Breast epithelium (tissue), 4 donors: ENCODE results near the gene CTNNBL1. TPM values are rescaled to one million over a fixed set of nuclear protein-coding genes. Genes with fewer than 3 reads are reported as not detected.

Experiments
- DNase-seq, 2 donors: peaks; one replicate each; pipeline ENCODE4 v3.0.0-alpha.2; 2019; ENCODE audit warnings: low spot score in 2 of 2
- H3K27ac ChIP-seq, 2 donors: fragments of 200-600 bp; sonication (generic) in 1 of 2; one replicate each; pipeline ENCODE4 v1.5.1; 2016 to 2019; ENCODE audit warnings: mild to moderate bottlenecking in 1 of 2
- H3K27me3 ChIP-seq, 2 donors: fragments of 200-600 bp; sonication (generic) in 1 of 2; one replicate each; pipeline versions ENCODE4 v1.5.1 to v1.6.0; 2017 to 2019; ENCODE audit warnings: control low read depth in 1 of 2, mild to moderate bottlenecking in 1 of 2
- H3K36me3 ChIP-seq: fragments of 200-600 bp; one replicate; pipeline ENCODE4 v1.5.1; 2019
- H3K4me1 ChIP-seq, 2 donors: fragments of 200-600 bp; sonication (generic); one replicate each; pipeline ENCODE4 v1.5.1; 2016 to 2019; ENCODE audit warnings: control low read depth in 1 of 2
- H3K4me3 ChIP-seq, 3 donors: fragments of 200-600 bp; sonication (generic); 1 replicate in 2 of 3; 2 replicates in 1 of 3; pipeline ENCODE4 v1.5.1; 2016 to 2019; ENCODE audit warnings: mild to moderate bottlenecking in 3 of 3, moderate library complexity in 2 of 3
- H3K9me3 ChIP-seq, 2 donors: fragments of 200-600 bp; sonication (generic) in 1 of 2; one replicate each; pipeline ENCODE4 v1.5.1; 2016 to 2019; ENCODE audit warnings: control low read depth in 1 of 2
- POLR2A ChIP-seq: fragments of 450-650 bp; IDR thresholded peaks from one replicate; pipeline ENCODE4 v1.6.1; 2016; ENCODE audit warnings: antibody characterized with exemption, mild to moderate bottlenecking, moderate library complexity
- POLR2AphosphoS5 ChIP-seq, 3 donors: sonication (generic); formaldehyde crosslinking; IDR thresholded peaks; one replicate each; pipeline ENCODE4 v1.6.1; 2017; ENCODE audit warnings: antibody characterized with exemption in 3 of 3
- intact Hi-C: fragments of 100-400 bp; cut with DNase I; formaldehyde crosslinking; loops from one replicate; pipeline ENCODE4 v1.15.1; 2023; ENCODE audit warnings: low total_unique reads
- total RNA-seq, 3 donors: library from RNA; depleted of rRNA; stranded (reverse); fragments of >200 nt; gene quantifications; one replicate each; pipeline ENCODE4 v1.1.0, GENCODE V29; 2016
- TF ChIP-seq, protein P1 (sequence below), 3 donors: fragments of 450-650 bp; IDR thresholded peaks; one replicate each; pipeline ENCODE4 v1.5.1; 2016 to 2017; ENCODE audit warnings: antibody characterized with exemption in 3 of 3, mild to moderate bottlenecking in 3 of 3, moderate library complexity in 3 of 3

The CTNNBL1 gene
- total RNA-seq, 3 donors from 2014 or later, result 32.2 to 37.0 (median 32.4) TPM

DNA sequence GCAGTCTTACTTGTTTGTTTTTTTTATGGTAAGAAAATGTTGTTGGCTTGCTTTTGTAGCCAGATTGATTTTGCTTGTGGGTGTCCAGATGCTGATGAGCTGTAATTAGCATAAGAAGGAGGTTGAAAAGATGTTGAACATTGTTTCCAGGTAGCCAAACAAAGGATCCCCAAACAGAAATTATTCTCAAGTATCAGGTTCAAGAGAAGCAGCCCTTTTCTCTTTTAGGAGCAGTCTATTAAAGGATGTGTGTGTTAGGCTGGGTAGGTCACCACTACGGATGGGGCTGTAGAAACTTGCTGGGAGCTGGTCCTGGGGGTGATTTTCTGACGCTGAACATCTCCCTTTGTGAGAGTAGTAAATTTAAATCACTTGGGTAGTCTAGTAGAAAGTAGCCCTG lies 122.2 kb downstream of the CTNNBL1 start:
- Histone ChIP-seq H3K4me1 (no peaks in the 10 kb centered on the region), H3K4me3 (no peak overlapping the region), H3K27ac (no peak overlapping the region), H3K27me3 (no peaks in the 10 kb centered on the region), H3K36me3 (no peaks in the 10 kb centered on the region), H3K9me3 (no peaks in the 10 kb centered on the region)
- DNase-seq, result no peak
- TF ChIP-seq, protein P1, sequence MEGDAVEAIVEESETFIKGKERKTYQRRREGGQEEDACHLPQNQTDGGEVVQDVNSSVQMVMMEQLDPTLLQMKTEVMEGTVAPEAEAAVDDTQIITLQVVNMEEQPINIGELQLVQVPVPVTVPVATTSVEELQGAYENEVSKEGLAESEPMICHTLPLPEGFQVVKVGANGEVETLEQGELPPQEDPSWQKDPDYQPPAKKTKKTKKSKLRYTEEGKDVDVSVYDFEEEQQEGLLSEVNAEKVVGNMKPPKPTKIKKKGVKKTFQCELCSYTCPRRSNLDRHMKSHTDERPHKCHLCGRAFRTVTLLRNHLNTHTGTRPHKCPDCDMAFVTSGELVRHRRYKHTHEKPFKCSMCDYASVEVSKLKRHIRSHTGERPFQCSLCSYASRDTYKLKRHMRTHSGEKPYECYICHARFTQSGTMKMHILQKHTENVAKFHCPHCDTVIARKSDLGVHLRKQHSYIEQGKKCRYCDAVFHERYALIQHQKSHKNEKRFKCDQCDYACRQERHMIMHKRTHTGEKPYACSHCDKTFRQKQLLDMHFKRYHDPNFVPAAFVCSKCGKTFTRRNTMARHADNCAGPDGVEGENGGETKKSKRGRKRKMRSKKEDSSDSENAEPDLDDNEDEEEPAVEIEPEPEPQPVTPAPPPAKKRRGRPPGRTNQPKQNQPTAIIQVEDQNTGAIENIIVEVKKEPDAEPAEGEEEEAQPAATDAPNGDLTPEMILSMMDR (IDR thresholded peaks at IDR 0.05), result no peak
- TF ChIP-seq POLR2AphosphoS5 (IDR thresholded peaks at IDR 0.05), result no peak
- no peak for TF ChIP-seq POLR2A
- intact Hi-C loops, result no loop called here

DNA sequence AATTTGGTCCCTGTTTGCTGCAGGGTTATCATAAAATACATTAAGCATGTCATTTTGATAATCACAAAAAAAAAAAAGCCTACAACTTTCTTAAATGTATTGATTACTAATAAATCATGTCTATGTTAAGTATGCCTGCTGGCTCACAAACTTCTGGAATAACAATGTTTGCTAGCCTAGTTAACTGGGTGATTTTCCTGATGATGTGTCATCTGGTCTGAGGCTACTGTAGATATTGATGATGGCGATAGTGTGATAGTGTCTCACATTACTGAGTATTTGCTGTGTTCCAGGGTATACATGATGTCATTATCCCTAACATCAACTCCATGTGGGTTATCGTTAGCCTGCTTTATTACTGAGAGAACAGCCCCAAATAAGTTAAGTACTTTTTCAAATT lies 122.9 kb downstream of the CTNNBL1 start:
- intact Hi-C loops, result no loop called here
- TF ChIP-seq POLR2AphosphoS5 (IDR thresholded peaks at IDR 0.05) (no peak), POLR2A (no peak)
- TF ChIP-seq, protein P1 (IDR thresholded peaks at IDR 0.05), result no peak
- H3K9me3 ChIP-seq, result no peaks in the 10 kb centered on the region
- no peaks in the 10 kb centered on the region for H3K27me3 ChIP-seq
- no peak overlapping the region for H3K27ac ChIP-seq
- no peak for DNase-seq
- H3K4me1 ChIP-seq, result no peaks in the 10 kb centered on the region
- no peak overlapping the region for H3K4me3 ChIP-seq
- no peaks in the 10 kb centered on the region for H3K36me3 ChIP-seq

DNA sequence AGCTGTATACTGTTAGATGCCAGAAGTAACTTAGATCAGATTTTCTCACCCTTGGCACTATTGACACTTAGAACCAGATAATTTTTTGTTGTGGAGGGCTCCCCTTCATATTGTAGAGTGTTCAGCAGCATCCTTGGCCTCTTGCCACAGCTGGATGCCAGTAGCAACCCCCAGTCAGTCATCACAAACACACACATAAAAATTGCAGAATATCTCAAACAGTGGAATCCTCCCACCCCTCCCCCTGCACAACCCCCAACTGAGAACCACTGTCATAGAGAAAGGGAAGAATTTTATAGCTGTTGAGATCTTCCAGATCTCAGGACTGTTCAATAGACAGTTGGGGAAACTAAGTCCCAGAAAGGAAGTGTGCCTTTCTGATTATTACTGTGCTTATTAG lies 127.9 kb downstream of the CTNNBL1 start:
- peak overlapping the region in 1 of 2 donors; percentile 29 for H3K27ac ChIP-seq
- H3K9me3 ChIP-seq, result no peaks in the 10 kb centered on the region
- no peak for DNase-seq
- no peaks in the 10 kb centered on the region for H3K4me1 ChIP-seq
- H3K4me3 ChIP-seq, result no peak overlapping the region
- intact Hi-C loops, result no loop called here
- no peaks in the 10 kb centered on the region for H3K36me3 ChIP-seq
- TF ChIP-seq POLR2A (no peak), POLR2AphosphoS5 (IDR thresholded peaks at IDR 0.05) (no peak)
- TF ChIP-seq, protein P1 (IDR thresholded peaks at IDR 0.05), result no peak
- no peaks in the 10 kb centered on the region for H3K27me3 ChIP-seq

DNA sequence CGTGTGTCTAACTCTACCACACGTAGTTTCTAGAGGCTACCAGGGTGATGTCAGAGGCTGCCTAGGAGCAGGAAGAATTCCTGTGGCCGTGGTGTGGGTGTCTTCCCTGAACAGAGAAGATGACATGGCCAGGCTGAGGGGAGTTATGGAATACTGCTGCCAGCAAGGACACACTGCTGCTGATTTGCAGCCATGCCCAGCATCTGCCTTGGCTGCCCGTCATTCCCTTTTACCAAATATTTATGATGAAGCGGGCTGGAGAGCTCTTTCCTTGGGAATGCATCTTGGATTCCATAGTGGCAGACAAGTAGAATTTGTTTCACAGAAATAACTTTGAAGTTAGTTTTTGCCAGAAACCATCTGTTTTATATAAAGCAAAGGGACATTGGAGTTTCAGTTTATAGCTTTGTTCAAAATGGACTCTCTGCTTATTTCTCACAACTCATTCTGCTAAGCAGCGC lies 128.3 kb downstream of the CTNNBL1 start:
- DNase-seq, result peak in 1 of 2 donors; percentile 41
- Histone ChIP-seq H3K9me3 (no peaks in the 10 kb centered on the region), H3K4me3 (no peak overlapping the region), H3K27ac (no peak overlapping the region), H3K4me1 (no peaks in the 10 kb centered on the region), H3K27me3 (no peaks in the 10 kb centered on the region), H3K36me3 (no peaks in the 10 kb centered on the region)
- intact Hi-C loops, result no loop called here
- TF ChIP-seq, protein P1 (IDR thresholded peaks at IDR 0.05), result no peak
- TF ChIP-seq POLR2AphosphoS5 (IDR thresholded peaks at IDR 0.05) (no peak), POLR2A (no peak)

DNA sequence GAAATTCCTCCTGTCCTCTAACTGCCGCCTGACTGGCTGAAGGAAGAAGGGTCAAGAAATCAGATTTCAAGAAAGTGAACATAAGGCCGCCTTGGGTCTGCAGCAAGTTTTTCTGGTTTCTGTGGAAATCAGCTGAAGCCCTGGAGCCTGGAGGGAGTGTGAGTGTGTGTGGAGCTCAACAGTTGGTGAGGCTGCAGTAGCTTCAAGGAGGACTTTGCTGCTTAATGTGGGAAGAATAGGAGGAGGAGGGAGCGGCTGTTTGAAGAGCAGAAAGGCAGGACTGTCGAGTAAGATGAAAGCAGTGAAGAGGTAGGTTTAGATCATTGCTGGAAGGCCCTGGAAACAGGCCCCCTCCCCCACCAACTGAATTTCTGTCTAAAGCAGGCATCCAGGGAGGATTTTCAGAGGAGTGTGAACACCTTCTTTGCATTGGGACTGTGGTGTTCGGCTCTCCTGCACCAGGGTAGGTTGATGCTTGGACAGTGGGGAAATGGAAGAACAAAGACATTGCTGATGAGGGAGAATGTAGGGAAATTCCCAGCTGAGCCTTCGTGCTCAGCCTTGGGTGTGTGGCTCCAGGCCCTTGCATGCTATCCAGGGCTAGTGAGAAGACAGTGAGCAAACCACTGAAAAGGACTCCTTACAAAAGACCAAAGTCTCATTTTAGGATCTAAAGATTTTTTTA lies 129.6 kb downstream of the CTNNBL1 start:
- intact Hi-C loops, result no loop called here
- no peaks in the 10 kb centered on the region for H3K4me1 ChIP-seq
- no peak overlapping the region for H3K4me3 ChIP-seq
- H3K27ac ChIP-seq, result no peak overlapping the region
- H3K36me3 ChIP-seq, result no peaks in the 10 kb centered on the region
- no peak for DNase-seq
- H3K9me3 ChIP-seq, result no peaks in the 10 kb centered on the region
- TF ChIP-seq, protein P1 (IDR thresholded peaks at IDR 0.05), result no peak
- TF ChIP-seq POLR2AphosphoS5 (IDR thresholded peaks at IDR 0.05), result no peak
- no peaks in the 10 kb centered on the region for H3K27me3 ChIP-seq
